RCC 7860 (cell line): ENCODE measurements around the gene CENPM.

Experiments
- DNase-seq: peaks from one replicate; pipeline ENCODE4 v3.0.0-alpha.2; 2015; ENCODE audit warnings: low spot score
- FAIRE-seq: peaks from 2 replicates; lab custom pipeline; 2012; peaks lifted over from hg19 to GRCh38; lab: Jason Lieb, UNC

CENPM gene

DNA sequence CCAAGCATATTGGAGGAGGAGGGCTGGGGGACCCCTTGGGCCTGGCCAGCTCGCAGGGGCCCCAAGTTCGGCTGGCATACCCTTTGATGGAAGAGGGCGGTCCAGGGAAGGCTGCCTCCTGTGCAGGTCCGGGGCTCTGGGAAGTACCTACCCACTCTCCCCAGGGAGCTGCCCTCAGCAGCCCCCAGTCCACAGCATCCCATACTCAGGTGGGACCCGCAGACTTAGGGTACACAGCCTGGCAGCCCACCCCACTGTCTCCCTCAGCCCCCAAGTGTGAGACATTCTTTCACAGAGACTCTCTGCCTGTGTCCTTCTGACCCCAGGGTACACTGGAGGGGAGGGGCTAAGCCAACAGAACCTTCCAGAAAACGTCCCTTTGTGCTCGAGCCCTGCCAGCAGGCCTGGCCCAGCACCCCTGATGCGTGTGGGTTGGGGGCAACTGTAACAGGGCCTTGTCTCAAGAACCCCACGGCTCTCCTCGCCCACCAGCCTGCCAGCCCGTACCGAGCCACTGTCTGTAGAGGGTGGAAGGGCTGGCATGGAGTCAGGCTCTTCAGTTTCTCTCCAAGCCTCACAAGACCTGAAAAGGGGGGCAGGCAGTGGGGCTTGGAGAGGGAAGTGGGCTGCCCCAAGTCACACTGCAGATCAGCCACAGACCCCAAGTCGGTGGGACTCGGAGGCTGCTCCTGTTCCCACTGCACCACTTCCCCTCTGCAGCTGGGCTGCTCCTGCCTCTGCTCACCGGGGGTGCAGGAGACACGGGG, 13.4 kb downstream of the CENPM start:
- no peak for FAIRE-seq
- DNase-seq: no peak

DNA sequence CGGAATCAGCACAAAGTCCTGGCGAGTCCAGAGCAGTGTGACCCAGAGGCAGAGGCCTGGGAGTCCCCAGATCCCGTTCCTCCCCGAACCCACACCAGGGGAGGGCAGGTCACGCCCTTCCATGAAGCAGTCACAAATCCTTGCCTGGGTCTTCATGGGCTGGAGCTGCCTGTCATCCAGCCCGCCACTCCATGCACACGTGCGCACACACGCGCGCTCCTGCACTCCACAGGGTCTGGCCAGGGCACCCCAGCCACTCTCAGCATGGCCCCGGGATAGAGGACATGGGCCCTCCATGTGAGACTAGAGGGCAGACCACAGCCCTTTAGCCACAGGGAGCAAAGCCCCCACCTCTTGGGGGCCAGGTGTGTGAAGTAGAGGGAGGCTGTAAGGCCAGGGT, 14.6 kb downstream of the CENPM start:
- no peak for FAIRE-seq

DNA sequence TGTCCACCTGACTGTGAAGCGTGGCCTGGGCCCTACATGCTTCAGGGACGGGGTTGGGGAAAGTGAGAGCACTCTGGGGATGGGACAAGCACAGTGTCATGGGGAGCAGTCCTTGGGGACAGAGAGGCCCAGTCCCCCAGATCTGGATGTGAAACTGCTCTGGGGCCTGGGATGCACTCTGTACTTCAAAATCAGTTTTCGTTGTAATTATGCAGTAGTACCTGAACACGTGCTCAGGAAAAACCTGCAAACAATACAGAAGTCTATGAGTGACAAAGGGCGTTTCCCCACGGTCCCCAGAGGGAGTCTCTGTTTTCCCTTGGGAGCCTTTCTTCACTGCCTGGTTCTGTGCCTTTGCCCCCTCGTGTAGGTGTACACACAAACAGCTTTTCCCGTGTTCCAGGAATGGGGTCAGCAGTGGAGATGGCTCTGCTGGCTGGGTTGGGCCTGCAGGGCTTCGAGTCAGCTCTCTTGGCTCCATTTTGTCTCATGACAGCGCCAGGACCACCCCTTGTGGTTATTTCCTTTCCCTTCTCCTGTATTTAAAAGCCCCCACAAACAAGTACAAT, 15.2 kb downstream of the CENPM start:
- FAIRE-seq (no peak), DNase-seq (no peak)

More for the DNA sequence above, 14.6 kb downstream of the CENPM start:
- DNase-seq: no peak

DNA sequence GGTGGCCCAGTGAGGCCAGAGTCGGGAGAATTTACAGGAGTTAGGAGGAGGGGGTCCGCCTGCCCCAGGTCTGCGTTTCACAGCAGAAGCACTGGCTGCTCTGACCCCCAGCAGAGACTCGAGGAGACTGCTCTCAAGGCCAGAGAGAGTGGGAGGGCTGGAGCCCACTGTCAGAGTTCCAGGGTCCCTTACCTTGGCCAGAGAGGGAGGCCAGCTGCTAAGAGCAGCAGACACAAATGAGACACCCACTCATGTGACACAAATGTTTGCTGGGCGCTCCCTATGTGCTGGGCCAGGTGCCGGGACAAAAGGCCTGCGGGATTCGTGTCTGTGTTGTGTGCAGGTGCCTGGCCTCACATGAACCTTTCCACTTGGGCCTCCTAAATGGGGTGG, 17.5 kb downstream of the CENPM start:
- FAIRE-seq: no peak
- DNase-seq: no peak

DNA sequence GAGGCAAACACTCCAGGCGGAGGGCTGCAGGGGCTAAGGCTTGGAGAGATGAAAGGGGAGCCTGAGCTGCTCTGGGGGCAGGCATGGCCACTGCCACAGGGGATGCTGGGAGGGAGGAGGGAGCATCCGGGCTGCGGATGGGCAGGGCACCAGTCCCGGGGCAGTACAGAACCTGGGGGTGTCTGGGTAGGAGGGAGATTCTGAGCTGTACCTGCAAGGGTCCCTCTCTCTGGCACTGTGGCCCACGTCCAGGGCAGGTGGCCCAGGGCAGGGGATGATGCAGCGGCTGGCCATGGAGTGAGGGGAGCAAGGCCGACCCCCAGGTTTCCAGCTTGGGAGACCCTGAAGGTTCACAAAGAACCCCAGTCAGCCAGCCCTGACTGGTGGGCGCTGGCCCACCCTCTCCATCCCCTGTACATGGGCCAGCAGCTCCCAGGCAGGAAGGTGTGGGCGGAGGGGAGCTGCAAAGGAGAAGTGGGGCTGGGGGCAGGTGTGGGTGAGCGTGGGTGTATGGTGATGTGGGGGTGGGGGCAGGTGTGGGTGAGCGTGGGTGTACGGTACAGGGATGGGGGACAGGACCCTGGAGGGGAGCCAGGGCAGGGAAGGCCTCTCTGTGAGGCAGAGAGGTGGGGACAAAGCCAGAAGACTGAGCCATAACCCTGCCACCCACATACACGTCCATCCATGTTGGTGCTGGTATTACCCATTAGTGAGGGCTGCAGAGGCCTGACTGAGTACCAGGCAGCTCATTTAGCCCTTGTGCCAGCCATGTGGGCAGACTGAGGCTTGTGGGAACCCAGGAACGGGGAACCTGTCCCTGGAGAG, 18.1 kb downstream of the CENPM start:
- FAIRE-seq (no peak), DNase-seq (no peak)

DNA sequence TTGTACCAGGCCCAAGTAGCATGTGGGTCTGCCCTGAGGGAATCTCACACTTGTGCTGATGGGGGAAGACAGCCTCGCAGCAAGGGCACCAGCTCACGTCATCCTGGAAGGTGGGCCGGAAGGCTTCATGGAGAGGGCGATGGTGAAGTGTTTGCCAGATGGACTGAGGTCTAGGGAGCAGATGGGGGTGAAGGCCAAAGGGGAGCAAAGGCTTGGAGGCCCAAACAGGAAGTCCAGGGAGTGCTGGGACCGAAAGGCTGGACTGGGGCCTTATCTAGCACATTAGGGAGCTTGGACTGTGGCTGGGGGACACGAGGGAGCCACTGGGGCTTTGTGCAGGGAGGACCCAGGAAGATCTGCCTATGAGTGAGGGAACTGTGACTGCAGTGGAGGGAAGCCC, 19.1 kb downstream of the CENPM start:
- DNase-seq (no peak), FAIRE-seq (no peak)

DNA sequence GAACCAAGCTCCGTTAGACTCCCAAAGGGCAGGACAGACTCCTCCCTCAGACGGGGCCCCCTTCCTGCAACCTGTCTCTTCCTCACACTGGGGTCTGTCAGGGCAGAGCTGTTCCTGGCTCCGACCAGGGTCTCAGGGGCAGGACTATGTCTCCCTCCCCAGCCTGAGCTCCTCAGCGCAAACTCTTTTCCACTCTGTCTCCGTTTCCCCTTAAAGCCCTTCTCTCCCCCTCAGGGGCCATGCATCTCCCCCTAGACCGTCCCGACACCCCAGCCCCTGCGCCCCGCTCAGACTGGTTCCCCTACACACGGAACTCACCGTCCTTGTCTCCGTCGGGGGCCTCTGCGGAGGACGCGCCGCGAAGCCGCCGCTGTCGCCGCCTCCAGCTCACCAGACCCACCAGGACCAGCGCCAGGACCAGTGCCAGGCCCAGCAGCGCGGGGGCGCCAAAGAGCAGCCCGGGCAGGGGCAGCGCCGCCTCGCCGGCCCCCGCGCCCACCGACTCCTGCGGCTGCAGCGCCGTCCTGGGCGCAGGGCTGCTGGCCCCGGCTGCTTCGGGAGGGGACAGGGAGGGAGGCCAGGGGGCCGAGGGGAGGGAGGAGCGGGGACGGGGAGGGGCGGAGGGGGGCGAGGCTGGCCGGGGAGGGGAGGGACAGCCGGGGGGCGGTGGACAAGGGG, 21.0 kb downstream of the CENPM start:
- DNase-seq: no peak
- FAIRE-seq: no peak

DNA sequence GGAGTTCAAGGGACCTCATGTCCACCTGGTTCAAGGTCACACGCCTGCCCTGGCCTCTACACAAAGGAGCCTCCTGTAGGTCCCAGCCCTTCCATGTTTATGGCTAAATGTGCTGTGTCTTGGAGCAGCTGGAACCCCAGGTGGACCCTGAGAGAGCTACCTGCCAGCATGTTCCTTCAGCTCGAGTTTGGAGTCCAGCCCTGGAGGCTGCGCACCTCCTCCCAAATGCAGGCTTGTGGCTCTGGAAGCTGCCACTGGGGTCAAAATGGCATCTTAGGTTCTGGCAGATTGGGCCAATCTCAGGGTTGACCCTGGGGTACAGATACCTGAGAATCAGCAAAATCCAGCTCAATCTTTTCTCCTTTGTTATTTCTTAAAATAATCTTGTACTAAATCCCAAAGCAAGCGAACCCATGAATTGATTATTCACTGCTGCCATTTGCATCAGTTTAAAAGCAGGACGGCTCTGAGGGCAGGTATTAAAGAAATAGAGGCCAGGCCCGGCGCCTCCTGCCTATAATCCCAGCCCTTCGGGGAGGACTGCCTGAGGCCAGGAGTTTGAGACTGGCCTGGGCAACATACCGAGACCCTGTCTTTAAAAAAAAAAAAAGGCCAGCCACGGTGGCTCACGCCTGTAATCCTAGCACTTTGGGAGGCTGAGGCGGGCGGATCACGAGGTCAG, 23.2 kb downstream of the CENPM start:
- FAIRE-seq: no peak
- no peak for DNase-seq

DNA sequence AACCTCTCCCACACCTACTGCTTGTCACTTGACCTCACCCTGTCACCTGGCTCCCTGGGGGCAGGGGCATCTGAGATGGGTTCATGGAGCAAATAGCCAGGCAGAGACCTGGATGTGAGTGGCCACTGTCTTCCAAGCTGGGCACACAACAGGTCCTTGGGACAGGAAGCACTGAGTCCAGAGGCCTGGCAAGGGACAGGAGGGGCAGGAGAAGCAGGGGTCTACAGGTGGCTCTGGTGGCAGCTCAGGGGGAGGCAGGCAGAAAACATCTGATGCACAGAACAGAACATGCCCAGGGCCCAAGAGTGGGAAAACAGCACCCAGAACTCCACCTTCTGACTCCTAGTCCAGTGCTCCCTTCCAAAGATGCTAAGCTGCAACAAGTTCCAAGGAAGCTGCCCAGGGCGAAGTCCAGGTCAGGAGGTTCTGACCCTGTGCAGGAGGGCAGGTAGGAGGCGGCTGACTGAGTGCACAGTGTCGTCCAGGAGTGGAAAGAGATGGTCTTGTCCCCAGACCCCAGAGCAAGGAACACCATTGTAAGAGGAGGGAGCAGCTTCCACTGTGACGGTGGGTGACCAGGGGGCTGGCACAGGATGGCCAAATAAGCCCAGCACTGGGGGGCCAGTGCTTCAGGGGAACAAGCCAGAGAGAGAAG, 23.9 kb downstream of the CENPM start:
- no peak for FAIRE-seq
- no peak for DNase-seq

DNA sequence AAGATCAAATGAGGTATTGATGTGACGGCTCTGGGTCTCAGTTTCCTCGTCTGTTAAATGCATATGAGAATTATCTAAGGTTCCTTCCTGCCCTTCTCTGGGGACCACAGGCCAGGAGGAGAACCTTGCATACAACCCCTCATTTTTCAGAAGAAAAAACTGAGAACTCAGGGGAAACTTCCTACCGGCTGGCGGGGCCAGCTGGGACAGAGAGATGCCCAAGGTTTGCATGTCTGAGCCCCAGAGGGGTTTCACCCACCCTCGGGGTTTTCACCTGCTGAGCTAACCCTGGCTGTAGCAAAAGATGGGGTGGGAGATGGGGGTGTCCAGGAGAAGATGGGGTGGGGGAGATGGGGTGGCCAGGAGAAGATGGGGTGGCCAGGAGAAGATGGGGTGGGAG, 24.6 kb downstream of the CENPM start:
- no peak for FAIRE-seq

DNA sequence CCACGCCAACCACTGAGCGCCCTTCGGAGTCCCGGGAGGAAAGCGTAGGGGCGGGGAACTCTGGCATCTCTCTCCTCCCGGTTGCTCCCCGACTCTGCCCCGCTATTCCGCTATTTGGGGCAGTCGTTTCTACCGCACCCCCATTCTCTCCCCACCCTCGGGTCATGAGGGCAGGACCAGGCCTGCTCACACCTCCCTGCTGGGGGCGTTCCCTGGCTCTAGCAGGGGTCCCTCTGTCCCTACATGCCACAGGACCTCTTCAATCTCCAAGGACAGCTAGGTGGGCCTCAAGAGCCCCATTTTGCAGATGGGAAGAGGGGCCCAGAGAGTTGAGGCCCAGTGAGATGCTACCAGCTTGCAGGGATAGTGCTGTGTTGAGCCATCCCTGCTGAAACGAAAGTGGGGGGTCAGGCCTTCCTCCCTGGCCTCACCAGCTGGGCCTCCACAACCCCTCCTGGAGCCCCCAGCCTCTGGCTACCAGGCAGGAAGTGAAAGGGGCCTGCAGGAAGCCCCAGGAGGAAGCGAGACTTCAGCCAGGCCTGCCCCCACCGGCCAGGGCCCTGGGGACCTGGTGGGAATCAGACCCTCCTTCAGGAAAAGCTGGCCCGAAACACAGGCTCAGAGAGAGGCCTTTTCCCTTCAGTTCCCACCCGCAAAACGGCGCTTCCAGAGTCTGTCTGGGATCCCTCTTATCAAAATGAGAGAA, 26.5 kb downstream of the CENPM start:
- no peak for FAIRE-seq
- DNase-seq: no peak

More for the DNA sequence above, 24.6 kb downstream of the CENPM start:
- DNase-seq: no peak

DNA sequence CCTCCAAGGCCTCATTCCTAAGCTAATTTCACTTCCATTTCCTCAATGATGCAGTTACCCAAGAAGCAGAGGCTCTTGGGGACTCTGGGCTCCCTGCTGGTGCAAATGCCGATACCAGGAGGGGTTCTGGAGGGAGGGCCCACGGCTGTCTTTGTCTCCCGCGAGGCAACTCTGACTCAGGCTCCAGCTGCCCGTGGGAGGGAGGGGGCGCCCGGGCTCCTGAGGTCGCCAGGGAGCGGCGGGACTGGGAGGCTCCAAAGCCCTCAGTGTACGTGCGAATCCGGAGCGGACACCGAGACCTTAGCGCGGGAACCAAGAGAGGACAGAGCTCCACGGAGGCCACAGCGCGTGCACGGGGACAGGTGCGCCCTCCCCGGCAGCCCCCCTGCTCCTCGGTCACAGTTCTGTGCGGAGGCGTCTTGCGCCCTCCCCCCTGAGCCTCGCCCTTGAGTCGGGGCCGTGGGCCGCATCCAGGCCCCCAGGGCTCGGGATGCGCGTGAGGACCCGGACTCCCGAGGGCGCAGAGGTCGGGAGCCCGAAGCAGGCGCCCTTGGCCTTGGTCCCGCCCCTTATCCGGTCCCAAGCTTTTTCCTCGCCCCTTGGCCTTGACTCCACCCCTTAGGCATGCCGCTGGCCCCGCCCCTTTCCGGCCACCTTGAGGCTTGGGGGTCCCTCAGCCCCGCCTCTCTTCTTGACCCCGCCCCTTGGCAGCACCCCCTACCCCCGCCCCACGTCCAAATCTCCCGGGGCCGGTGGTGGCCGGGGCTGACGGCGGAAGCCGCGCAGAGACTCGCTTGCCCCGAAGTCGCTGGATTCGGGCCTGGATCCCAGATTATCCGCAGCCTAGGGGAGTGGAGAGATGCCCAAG, 27.4 kb downstream of the CENPM start:
- FAIRE-seq: no peak

DNA sequence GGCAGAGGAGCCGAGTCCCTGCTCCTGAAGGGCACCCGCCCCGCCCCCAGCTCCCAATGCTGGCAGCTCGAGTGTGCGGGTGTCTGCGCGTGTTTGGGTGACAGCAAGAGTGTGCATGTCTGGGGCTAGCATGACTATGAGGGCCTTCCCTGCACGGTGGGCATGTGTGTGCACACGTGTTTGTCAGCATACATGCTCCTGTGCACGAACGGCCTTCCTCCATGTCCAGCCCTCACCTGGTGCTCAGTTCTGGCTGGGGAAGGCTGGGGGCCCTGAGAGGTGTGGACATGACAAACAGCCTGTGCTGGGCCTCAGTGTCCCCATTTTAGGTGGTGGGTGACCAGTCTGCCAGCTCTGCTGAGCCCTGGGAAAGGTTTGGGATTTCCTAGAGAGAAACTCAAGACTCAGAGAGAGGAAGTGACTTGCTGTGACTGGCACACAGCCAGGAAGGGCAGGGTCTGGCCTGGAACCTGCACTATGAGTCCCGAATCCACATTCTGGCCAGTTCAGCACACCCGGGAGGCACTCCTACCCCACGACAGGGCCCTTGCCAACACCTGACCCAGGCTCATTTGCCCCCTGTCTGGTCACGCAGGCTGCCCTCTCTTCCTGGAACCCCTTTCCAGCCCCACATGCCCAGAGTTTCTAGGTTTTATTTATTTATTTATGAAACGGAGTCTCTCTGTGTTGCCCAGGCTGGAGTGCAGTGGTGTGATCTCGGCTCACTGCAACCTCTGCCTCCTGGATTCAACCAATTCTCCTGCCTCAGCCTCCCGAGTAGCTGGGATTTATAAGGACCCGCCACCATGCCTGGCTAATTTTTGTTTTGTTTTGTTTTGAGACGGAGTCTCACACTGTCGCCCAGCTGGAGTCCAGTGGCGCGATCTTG, 28.8 kb downstream of the CENPM start:
- no peak for FAIRE-seq
- DNase-seq: peak; percentile 27

More for the DNA sequence above, 27.4 kb downstream of the CENPM start:
- DNase-seq: no peak

DNA sequence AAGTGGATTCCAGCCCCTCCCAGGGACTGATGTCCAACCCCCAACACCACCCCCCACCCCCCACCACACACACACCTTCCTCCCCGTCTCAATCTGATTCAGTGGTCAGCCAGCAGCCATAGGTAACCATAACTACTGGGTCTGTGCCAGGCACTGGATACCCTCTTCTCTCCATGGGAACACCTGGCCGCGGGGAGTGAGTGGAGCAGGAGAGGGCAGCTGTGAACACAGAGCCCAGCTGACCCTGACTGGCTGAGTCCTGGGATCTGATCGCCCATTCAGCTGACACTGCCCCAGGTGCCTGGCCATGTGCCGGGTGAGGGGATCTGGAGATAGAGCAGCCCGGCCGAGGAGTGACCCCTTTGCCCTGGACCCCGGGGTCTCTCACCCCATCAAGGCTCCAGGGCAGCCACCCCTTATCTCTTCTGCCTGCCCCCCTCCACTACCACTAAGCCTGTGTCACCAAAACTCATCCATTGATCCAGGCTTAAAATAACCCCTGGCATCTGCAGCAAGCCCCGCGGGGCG, 29.5 kb downstream of the CENPM start:
- DNase-seq: no peak
- FAIRE-seq: no peak

DNA sequence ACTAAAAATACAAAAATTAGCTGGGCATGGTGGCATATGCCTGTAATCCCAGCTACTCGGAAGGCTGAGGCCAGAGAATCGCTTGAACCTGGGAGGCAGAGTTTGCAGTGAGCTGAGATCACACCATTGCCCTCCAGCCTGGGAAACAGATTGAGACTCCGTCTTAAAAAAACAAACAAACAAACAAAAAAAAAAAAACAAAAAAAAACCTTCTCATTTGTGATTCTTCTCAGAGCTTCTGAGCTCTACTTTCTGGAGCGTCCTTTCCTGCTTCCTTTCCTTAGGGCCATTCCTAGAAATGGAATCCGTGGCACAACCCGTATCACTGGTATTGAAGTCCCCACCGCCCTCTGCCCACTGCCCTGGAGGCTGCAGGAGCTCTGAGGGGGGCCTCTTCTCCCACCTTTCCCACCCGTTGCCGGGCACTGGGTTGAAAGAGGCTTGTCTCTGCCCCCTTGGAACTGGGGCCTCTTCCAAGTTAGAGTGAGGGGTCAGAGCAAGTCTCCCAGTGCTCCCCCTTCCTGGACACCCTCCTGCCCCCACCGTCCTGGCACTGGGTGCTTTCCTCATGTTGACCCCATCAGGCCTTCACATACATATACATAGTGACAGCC, 30.1 kb downstream of the CENPM start:
- DNase-seq: no peak
- no peak for FAIRE-seq

DNA sequence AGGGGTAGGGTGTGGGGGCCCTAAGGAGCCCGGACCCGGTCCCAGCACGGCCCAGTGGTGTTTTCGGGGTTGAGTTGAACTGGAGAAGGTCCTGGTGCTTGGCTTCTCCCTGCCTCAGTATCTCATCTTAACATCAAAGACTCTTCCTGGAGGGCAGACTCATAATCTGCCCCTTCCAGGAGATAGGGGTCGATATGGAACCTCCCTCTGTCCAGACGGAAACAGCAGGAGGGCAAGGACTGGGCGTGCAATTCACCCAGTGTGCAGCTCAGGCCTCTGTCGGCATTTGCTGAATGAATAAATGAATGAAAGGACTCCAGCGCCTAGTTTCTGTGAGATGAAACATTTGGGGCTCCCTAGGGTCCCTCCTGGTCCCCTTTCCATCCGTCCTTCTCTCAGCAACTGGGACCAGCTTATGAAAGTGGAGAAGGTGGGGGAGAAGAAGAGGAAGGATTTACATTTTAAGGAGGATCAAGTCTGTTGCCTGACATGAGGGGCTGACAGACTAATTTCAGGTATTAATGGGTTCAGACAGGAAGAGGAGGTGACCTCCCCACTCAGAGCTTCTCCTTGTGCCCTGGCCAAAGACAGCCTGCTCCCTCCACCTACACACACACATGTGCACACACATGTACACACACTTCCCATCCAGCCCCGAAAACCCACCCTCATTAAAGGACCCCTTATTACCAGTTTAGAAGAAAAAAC, 31.0 kb downstream of the CENPM start:
- DNase-seq (no peak), FAIRE-seq (no peak)
